SU-DHL-6 (cell line): ENCODE data around the gene SMCP.

Experiments
- CTCF ChIP-seq: fragments of 200-600 bp; sonication (generic); IDR thresholded peaks from one replicate; pipeline ENCODE4 v1.5.1; 2017; ENCODE audit warnings: antibody characterized with exemption, mild to moderate bottlenecking, low read length, moderate library complexity; ENCODE audit not compliant: insufficient read depth, poor library complexity, severe bottlenecking
- EZH2phosphoT487 ChIP-seq: fragments of 200-600 bp; sonication (generic), shearing (Covaris generic); conservative IDR thresholded peaks from 2 replicates; pipeline ENCODE4 v1.6.1; 2018; ENCODE audit warnings: mild to moderate bottlenecking, antibody characterized with exemption, low read length, moderate library complexity, mixed read lengths

GRCh38 chr1:152932170-152932811, 54.2 kb downstream of the SMCP start:
- TF ChIP-seq CTCF, result no peak
- no peak for TF ChIP-seq EZH2phosphoT487
